ENCODE data around the gene BMPER. TPM values are rescaled to one million over a fixed set of nuclear protein-coding genes. Genes with fewer than 3 reads are reported as not detected.

Gene BMPER
- total and polyA plus RNA-seq, 2 experiments from 2014 or later: 40.5 to 97.3 TPM

GRCh38 chr7:33881316-33881715, 24.0 kb upstream of the BMPER start:
- WGBS, 2 experiments (ENCODE audit: low coverage in 1 of 2, low lambda C conversion rate in 2 of 2, missing lambda C conversion rate in 2 of 2): 87 to 91% methylated on average over 4 of the region's 4 CpGs
- Histone ChIP-seq H3K27ac (no peak overlapping the region), H3K4me2 (ENCODE audit: unreplicated experiment) (peak overlapping the region; percentile 29), H3K9ac (no peak overlapping the region), H3K9me2 (ENCODE audit: insufficient read depth) (no peaks in the 10 kb centered on the region), H3F3A (ENCODE audit: insufficient read depth) (peaks cover 4% of the 10 kb centered on the region; the same call in 1 of the 2 replicates), H3K27me3 (replicated peaks; ENCODE audit: insufficient read depth) (no peaks in the 10 kb centered on the region), H2AFZ (no peak overlapping the region), H3K36me3 (ENCODE audit: low read depth) (no peaks in the 10 kb centered on the region), H3K4me3 (no peak overlapping the region), H4K20me1 (ENCODE audit: insufficient read depth) (no peaks in the 10 kb centered on the region), H3K79me2 (ENCODE audit: insufficient read depth) (no peaks in the 10 kb centered on the region), H3K4me1 (ENCODE audit: insufficient read depth) (peaks cover 37% of the 10 kb centered on the region), H3K9me3 (ENCODE audit: low read depth) (no peaks in the 10 kb centered on the region)
- TF ChIP-seq EZH2phosphoT487 (IDR thresholded peaks at IDR 0.05; ENCODE audit: insufficient read depth, low read depth) (no peak), EZH2 (IDR thresholded peaks at IDR 0.05; ENCODE audit: insufficient read depth, poor library complexity, severe bottlenecking) (no peak)
- DNase-seq: no peak
- in situ Hi-C loops (cut with MboI): no loop called here

- Histone ChIP-seq H3K9ac (no peak overlapping the region), H3K9me2 (ENCODE audit: insufficient read depth) (no peaks in the 10 kb centered on the region), H4K20me1 (ENCODE audit: insufficient read depth) (no peaks in the 10 kb centered on the region), H3K4me2 (ENCODE audit: unreplicated experiment) (no peak overlapping the region), H3K27me3 (replicated peaks; ENCODE audit: insufficient read depth) (no peaks in the 10 kb centered on the region), H3K27ac (no peak overlapping the region), H3K36me3 (ENCODE audit: low read depth) (no peaks in the 10 kb centered on the region), H3K79me2 (ENCODE audit: insufficient read depth) (no peaks in the 10 kb centered on the region), H2AFZ (no peak overlapping the region), H3K4me3 (no peak overlapping the region), H3K4me1 (ENCODE audit: insufficient read depth) (peaks cover 28% of the 10 kb centered on the region), H3F3A (ENCODE audit: insufficient read depth) (no peaks in the 10 kb centered on the region), H3K9me3 (ENCODE audit: low read depth) (no peaks in the 10 kb centered on the region)
- no peak for TF ChIP-seq EZH2phosphoT487 (IDR thresholded peaks at IDR 0.05; ENCODE audit: insufficient read depth, low read depth)
- in situ Hi-C loops (cut with MboI): no loop called here
- WGBS, 2 experiments (ENCODE audit: low coverage in 1 of 2, low lambda C conversion rate in 2 of 2, missing lambda C conversion rate in 2 of 2): 38 to 42% methylated on average over 7 of the region's 7 CpGs
- peak; percentile 26 for DNase-seq
Observed at GRCh38 chr7:33882040-33882837, 23.1 kb upstream of the BMPER start.

- no peak for DNase-seq
- WGBS, 2 experiments (ENCODE audit: low coverage in 1 of 2, low lambda C conversion rate in 2 of 2, missing lambda C conversion rate in 2 of 2): 44 to 53% methylated on average over 3 of the region's 3 CpGs
- no peak overlapping the region for H2AFZ ChIP-seq
- no peak overlapping the region for H3K27ac ChIP-seq
- H3K4me2 ChIP-seq (ENCODE audit: unreplicated experiment): no peak overlapping the region
- H3K9ac ChIP-seq: no peak overlapping the region
- no peaks in the 10 kb centered on the region for H3F3A ChIP-seq (ENCODE audit: insufficient read depth)
- peaks cover 28% of the 10 kb centered on the region for H3K4me1 ChIP-seq (ENCODE audit: insufficient read depth)
- in situ Hi-C loops (cut with MboI): no loop called here
- no peaks in the 10 kb centered on the region for H4K20me1 ChIP-seq (ENCODE audit: insufficient read depth)
- H3K9me3 ChIP-seq (ENCODE audit: low read depth): no peaks in the 10 kb centered on the region
- no peak overlapping the region for H3K4me3 ChIP-seq
- H3K79me2 ChIP-seq (ENCODE audit: insufficient read depth): no peaks in the 10 kb centered on the region
- H3K27me3 ChIP-seq (replicated peaks; ENCODE audit: insufficient read depth): no peaks in the 10 kb centered on the region
- no peaks in the 10 kb centered on the region for H3K36me3 ChIP-seq (ENCODE audit: low read depth)
- H3K9me2 ChIP-seq (ENCODE audit: insufficient read depth): no peaks in the 10 kb centered on the region
- TF ChIP-seq EZH2 (IDR thresholded peaks at IDR 0.05; ENCODE audit: insufficient read depth, poor library complexity, severe bottlenecking) (no peak), EZH2phosphoT487 (IDR thresholded peaks at IDR 0.05; ENCODE audit: insufficient read depth, low read depth) (no peak)
Observed at GRCh38 chr7:33882950-33883670, 22.2 kb upstream of the BMPER start.

GRCh38 chr7:33883671-33883965, 21.7 kb upstream of the BMPER start:
- TF ChIP-seq EZH2phosphoT487 (IDR thresholded peaks at IDR 0.05; ENCODE audit: insufficient read depth, low read depth) (no peak), EZH2 (IDR thresholded peaks at IDR 0.05; ENCODE audit: insufficient read depth, poor library complexity, severe bottlenecking) (no peak)
- in situ Hi-C loops (cut with MboI): no loop called here
- peaks cover 28% of the 10 kb centered on the region for H3K4me1 ChIP-seq (ENCODE audit: insufficient read depth)
- H3K79me2 ChIP-seq (ENCODE audit: insufficient read depth): no peaks in the 10 kb centered on the region
- no peaks in the 10 kb centered on the region for H3K9me2 ChIP-seq (ENCODE audit: insufficient read depth)
- H4K20me1 ChIP-seq (ENCODE audit: insufficient read depth): no peaks in the 10 kb centered on the region
- no peaks in the 10 kb centered on the region for H3K9me3 ChIP-seq (ENCODE audit: low read depth)
- H3K27me3 ChIP-seq (replicated peaks; ENCODE audit: insufficient read depth): no peaks in the 10 kb centered on the region
- H3K4me2 ChIP-seq (ENCODE audit: unreplicated experiment): no peak overlapping the region
- no peak overlapping the region for H2AFZ ChIP-seq
- no peaks in the 10 kb centered on the region for H3F3A ChIP-seq (ENCODE audit: insufficient read depth)
- H3K27ac ChIP-seq: no peak overlapping the region
- WGBS, 2 experiments (ENCODE audit: low coverage in 1 of 2, low lambda C conversion rate in 2 of 2, missing lambda C conversion rate in 2 of 2): 71 to 76% methylated on average over 1 of the region's 1 CpG
- no peak overlapping the region for H3K9ac ChIP-seq
- H3K4me3 ChIP-seq: no peak overlapping the region
- no peak for DNase-seq
- no peaks in the 10 kb centered on the region for H3K36me3 ChIP-seq (ENCODE audit: low read depth)
